HG02884 (cell line): Measurements from ENCODE around the gene MPP2.
"Not testable (repeated sequence)": the region's sequence is repeated elsewhere in the genome, so short reads cannot be mapped to it uniquely, and the experiment has no call there.

Experiments
- ATAC-seq: cut with Tn5 transposase; IDR thresholded peaks from one replicate; pipeline ENCODE4 v1.9.1; 2021; ENCODE audit warnings: mild to moderate bottlenecking, moderate library complexity; ENCODE audit not compliant: unreplicated experiment

MPP2 gene

DNA sequence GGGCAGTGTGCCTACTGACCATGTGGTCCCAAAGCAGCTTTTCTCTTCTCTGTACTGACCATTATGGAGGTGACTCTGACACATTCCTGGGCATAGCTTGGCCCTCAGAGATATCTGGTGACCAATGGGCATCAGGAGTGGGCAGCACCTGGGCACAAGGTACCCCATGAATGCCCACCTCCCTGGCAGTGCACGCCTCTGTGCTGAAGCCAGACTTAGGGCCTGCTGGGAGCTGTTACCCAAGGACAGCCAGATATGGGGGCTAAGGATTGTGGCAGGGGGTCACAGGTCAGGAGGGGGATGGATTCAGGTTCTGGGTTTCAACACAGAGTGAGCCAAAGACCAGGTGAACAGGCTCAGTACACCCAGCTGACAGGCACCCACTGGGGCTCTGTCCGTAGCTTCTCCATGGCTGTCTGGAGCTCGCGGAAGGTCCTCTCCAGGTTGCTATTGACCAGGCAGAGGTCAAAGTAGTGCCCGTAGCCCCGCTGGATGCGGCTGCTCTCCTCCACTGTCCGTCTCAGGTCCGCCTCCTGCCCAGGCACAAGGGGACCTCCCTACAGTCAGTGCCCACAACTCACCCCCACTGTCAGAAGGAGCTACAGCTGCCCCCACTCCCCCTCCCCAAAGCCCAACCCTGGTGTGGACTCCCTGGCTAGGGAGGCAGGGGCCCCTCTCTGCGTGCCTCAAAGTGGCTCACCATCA lies 29.7 kb downstream of the MPP2 start:
- ATAC-seq = no peak

DNA sequence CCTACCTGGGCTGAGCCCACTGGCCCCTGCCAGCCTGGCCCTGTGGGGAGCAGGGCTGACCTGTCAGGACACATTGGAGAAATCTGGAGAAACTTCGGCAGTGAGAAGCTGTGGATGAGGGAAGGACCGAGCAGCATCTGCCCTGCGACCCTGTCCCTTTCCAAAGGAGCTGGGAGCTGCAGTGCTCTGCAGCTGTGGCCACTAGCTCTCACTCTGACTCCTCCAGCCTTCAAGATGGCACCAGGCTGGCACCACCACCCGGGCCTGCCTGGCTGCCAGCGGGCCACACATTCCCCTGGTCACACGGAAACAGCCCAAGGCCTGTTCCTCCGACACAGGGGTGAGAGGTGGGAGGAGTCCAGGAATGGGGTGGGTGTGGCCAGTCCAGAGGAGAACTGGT lies 30.3 kb downstream of the MPP2 start:
- ATAC-seq = no peak

DNA sequence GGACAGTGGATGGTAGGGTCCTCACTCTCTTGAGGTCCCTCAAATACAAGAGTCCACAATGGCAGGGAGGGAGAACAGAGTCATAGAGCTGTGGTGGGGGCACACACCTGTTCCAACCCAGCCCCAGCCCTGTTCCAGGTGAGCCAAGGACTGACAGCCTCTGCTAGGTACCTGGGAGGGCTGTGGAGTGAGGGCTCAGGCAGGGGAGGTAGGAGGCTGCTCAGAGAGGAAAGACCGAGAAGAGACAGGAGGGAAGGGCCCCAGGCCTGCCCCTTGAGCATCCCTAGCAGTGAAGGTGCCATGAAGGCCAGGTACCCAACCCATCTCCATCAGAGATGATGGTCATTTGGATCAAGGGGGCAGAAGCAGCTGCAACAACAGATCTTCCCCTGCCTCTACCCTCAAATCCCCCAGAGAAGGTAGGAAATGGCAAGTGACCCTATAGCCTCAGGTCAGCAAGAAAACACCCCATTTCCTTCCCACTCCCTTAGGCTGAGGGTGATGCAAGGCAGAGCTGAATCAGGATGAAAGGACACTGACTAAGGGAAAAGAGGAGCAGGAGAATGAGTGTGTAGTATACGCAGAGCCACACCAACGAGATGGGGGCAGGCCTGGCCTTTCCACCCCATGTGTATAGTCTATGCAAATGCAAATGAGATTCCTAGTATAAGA lies 31.7 kb downstream of the MPP2 start:
- ATAC-seq = no peak

DNA sequence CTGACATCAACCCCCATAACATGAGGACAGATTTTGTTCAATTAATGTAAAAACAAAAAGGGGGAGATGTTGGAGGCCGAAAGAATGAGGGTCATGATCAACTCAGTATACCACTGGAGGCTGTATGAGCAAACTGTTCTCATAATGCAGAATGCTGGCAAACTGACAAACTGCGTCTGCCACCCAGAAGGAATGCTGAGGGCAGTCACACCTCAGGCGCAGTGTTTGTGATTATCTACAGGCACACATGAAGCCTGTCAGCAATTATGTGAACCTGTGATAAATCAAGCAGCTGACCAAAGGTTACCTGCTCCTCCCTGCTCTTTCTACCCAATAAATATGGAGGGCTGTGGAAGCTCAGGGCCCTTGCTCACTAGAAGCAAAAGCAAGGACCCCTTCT lies 33.0 kb downstream of the MPP2 start:
- ATAC-seq = no peak

DNA sequence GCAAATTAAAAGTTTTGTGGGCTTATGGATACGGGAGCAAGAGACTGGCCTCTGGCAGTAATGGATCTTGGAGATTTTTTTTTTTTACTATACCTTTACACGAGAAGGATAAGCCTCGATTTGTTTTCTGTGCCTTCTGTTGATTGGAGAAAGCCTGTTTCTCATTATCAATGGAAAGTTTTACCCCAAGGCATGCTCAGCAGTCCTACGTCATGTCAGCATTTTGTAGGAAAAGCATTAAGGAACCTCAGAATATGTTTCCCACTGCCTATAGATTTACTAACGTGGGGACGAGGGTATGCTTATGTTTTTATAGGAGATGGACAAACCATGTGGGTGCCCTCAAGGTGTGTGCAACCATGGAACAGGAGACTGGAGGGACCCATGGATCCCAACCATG lies 33.5 kb downstream of the MPP2 start:
- ATAC-seq = no peak

DNA sequence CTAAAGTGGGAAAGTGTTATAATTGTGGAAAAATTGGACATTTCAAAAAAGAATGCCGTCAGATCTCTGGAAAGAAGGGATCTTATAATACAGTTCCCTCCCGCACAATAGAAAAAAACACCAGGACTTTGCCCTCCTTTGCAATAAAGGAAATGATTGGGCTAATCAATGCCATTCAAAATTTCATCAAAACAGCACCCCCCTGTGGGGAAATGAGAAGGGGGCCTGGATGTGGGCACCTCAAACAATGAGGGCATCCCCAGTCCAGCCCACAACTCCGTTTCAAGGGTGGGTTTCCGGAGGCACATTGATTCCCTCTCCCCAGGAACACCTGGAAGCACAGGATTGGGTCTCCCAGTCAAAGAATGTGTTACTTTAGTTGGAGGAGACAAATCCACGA lies 34.2 kb downstream of the MPP2 start:
- no peak for ATAC-seq

DNA sequence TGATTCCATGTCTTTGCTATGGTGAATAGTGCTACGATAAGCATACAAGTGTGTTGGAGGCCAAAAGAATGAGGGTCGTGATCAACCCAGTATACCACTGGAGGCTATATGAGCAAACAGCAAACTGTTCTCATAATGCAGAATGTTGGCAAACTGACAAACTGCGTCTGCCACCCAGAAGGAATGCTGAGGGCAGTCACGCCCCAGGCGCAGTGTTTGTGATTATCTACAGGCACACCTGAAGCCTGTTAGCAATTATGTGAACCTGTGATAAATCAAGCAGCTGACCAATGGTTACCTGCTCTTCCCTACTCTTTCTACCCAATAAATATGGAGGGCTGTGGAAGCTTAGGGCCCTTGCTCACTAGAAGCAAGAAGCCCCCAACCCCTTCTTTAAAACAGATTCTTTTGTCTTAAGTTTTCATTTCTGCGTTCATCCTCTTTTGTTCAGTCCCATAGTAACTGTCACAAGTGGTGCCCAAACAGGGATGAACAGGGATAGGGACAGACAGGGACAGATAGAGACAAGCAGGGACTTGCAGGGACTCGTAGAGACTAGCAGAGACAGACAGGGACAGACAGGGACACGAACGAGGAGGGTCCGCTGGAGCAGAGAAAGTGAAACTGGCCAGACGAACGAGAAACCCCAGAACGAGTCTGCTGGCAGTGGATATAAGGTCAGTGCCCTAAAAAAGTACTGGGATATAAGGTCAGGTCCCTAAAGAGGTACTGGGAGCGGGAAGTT lies 35.2 kb downstream of the MPP2 start:
- no peak for ATAC-seq

DNA sequence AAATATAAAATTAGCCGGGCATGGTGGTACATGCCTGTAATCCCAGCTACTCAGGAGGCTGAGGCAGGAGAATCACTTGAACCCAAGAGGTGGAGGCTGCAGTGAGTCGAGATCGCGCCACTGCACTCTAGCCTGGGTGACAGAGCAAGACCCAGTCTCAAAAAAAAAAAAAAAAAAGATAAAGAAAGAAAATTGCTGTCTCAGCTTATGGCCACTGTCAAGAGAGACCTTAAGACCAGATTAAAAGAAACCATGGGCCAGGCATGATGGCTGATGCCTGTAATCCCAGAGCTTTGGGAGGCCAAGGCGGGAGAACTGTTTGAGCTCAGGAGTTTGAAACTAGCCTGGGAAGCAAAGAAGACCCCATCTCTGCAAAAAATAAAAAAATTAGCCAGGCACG lies 38.3 kb downstream of the MPP2 start:
- ATAC-seq = not testable (repeated sequence)

DNA sequence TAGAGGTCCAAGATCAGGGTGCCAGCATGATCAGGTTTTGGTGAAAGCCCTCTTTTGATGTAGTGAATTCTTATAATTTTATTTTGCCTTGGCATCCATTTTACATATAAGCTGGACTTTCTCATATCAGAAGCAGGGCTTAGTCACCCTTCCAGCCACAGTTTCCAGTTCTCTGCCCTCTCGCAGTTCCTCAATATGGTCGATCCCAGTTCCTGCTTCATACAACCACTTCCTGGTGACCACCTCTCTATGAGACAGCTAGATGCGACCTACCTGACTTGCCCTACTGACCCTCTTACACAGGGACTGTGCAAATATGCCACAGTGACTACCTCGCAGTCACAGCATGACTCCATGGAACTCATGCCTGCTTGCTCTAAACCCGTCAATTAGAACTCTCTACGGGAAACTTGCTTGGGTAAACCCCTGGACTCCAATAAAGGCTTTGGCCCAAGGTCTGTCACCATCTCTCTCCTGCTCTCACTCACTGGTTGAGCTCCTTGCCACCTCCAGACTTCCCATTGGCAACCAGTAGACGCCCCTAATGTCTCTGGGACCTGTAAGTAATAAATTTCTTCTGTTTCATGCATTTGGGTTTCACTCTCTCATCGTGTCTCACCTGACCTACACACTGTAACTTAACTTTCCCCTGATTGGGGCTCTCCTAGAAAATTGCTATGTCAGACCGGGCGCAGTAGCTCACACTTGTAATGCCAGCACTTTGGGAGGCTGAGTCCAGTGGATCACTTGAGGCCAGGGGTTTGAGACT lies 38.9 kb downstream of the MPP2 start:
- ATAC-seq = no peak

DNA sequence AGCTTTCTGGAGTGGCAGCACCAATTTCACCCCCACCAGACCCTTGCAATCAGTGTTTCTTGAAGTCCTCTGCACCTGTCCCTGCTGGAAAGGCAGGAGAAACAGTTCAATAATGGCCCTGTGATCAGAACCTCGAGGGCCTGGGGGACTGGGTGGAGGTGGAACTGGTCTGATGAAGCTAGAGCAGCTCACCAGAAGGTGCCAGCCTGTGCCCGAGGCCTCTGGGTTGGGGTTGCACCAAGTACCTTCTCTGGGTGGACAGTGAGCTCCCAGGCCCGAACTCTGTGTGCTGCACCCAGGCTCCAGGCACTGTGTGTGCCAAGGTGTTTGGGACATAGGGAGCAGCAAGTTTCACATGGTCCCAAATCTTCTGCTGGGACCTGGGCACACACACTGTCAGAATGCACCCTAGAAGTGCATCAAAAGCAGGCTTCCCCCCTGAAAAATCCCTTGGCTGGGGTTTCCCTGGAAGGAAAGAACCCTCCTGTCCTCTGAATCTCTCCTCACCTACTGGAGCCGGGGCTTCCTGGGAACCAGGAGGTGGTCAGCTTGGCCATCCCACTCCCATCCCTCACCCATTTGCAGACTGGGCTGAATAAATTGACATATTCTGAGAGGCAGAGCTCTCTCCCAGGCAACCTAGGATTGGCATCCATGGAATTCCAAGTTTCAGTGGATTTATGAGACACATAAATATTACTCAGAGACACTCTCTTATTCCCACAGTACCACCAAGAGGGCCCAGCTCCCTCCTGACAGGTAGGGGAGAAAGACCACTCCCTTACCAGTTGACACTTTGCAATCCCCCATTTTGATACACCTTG lies 43.0 kb downstream of the MPP2 start:
- ATAC-seq = no peak

DNA sequence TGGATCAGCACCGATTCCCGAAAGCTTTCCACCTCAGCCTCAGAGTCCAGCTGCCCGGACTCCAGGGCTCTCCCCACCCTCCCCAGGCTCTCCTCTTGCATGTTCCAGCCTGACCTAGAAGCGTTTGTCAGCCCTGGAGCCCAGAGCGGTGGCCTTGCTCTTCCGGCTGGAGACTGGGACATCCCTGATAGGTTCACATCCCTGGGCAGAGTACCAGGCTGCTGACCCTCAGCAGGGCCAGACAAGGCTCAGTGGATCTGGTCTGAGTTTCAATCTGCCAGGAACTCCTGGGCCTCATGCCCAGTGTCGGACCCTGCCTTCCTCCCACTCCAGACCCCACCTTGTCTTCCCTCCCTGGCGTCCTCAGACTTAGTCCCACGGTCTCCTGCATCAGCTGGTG lies 45.4 kb downstream of the MPP2 start:
- ATAC-seq = no peak

DNA sequence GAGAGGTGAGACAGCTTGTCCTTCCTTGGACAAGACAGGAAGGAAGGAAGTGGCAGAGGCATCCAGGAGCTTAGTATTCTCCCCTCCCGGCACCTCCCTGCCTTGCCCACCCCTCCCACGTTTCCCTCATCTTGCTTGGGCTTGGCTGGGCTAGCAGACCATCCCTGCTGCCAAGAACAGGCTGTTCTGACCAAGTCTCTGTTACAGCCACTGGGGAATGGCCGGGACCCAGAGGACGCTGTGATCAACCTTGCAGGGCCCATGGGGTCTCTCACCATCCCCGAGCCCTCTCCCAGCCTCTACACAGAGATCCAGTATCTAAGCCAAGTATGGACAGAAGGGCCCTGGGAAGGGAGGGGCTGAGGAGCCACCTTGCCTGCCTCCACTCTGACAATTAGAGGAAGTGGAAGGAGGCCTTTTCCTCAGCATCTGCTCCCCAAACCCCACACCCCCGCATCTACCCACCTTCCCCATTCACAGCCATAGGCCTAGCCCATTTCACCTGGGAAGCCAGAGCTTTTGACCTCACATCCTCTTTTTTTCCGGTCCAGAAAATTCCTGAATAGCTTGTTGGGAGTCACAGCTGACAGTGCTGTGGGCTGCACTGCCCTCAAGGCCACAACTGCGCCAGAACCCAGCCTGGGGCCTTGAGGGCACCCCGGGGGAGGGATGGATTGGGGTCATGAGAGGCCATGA lies 46.3 kb downstream of the MPP2 start:
- ATAC-seq = no peak

DNA sequence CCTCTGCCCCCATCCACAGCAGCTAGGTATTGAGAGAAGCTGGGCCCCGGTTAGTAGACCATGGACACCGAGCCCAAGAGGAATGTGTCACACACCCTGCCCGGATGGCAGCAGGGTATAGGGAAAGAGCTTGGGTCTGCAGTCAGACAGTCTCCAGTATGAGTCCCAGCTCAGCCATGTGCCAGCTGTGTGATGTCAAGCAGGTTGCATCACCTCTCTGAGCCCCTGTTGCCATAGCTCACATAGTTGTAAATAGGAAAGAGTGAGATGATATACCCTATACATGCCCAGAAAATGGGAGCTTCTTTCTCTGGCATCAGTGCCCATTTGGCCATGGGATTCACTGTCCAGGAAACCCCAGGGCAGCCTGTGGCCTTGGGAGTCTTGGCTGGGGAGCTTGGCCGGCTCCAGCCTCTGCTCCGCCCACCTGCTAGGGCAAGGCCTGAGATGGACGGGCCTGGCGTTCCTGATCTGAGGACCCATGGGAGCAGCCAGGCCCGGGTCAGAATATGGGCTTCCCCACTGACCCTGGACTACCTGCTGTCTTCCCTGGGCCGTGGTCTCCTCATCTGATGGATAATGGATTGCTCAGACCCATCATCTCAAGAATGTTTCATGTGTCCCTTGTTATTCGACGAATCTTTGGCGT lies 47.1 kb downstream of the MPP2 start:
- ATAC-seq = no peak

DNA sequence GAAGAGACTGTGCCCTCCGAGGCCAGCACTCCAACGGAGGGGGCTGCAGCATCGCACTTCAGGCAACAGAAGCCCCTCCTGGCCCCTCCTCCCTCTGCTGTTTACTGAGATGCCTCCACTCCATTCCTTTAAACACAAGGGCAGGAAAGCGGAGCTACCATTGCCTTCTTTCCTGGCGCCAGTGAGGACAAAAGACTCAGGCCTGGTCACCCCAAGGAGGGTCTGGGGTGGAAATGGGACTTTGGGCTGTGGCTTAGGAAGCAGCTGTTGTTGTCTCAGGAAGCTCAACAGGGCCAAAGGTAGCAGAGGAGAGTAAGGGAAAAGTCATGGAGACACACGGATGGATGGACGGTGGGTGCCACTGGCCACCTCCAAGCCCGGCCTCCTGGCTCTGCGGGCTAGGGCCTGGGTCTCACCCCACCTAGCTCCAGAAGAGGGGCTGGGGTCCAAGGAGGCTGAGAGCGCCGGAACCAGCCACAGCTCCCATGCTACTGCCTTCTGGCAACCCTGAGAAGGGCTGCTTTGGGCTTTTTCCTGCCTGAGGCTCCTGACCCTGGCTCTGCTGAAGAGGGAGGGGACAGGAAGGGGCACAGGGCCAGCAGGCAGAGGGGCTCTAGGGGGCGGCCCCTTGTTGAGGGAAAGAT lies 49.3 kb downstream of the MPP2 start:
- no peak for ATAC-seq

DNA sequence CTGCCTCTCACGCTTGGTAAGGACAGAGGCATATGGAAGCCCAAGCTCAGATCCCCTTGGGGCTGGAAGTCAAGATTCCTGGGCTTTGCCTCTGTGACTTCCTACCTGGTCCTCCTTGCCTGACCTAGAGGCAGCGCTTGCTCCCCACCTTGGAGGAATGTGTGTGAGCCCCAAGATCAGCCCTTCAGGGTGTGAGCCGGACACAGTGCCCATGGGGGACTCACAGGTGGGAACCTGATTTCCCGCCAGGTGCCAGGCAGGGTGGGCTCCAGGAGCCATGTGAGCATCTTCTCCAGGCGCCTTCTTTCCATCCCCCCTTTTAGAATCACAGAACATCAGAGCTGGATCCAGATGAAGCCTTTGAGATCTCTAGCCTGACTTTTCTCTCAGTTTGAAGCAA lies 50.2 kb downstream of the MPP2 start:
- no peak for ATAC-seq

DNA sequence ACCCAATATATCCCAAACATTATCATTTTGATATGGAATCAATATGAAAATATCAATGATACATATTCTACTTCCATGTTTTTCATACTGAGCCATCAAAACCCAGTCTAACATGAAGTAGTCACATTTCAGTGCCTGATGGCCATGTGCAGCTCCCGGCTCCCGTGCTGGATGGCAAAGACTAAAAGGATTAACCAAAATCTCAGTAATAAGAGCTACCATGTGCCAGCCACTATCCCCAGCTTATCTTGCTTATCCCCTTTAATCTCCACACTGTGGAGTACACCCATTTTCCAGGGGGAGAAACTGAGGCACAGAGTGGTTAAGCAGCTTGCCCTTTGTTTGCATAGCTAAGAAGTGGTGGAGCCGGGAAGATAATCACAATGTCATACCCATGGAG lies 51.2 kb downstream of the MPP2 start:
- ATAC-seq = no peak

DNA sequence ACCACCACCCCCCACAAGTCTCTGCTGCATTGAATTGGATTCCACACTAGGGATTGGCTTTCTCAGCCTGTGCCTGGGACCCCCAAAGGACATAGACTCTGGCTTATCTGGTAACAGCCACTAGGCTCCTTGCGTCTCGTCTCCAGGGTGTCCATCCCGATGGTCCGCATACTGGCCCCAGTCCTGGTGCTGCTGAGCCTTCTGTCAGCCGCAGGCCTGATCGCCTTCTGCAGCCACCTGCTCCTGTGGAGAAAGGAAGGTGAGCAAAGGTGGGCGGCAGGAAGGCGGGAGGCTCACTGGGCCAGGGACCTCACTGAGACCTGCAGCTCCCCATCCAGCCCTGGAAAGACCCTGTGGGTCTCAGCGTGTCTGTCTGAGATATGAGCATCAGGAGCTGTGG lies 52.3 kb downstream of the MPP2 start:
- no peak for ATAC-seq

DNA sequence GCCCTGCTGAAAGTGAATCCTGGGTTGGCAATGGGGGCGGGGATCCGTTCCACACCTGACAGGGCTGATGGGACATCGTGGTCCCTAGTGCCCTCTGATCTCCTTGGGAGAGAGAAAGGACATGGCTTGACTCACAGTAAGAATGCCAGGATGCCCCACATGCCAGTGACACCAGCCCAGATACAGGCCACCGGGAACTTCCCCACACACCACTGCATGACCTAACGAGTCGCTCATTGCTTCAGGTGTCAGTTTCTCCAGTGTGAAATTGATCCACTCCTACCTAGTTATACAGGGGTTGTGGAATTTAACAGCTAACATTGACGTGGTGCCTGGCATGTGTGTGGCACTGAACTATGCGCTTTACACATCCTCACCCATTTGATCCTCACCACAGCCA lies 52.8 kb downstream of the MPP2 start:
- no peak for ATAC-seq

DNA sequence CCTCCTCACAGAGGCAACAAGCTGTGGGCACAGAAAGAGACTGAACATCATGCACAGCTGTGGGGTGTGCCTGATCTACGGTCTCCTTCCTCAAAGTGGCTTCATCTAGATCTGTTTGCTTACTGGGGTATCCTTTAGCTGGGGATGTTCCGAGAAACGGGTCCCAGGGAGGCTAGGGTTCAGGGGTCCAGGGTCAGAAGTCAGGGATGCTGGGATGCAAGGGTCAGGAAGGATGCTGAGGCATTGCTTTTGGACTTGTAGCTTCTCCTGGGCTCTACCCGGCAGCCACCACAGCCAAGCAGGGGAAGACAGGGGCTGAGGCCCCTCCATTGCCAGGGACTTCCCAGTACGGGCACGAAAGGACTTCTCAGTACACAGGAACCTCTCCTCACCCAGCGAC lies 53.8 kb downstream of the MPP2 start:
- no peak for ATAC-seq
